SU-DHL-6 (cell line): ENCODE measurements around the gene PPARG.

Experiments used
- EZH2phosphoT487 ChIP-seq: fragments of 200-600 bp; sonication (generic), shearing (Covaris generic); conservative IDR thresholded peaks from 2 replicates; pipeline ENCODE4 v1.6.1; 2018; ENCODE audit warnings: mild to moderate bottlenecking, antibody characterized with exemption, low read length, moderate library complexity, mixed read lengths
- TF ChIP-seq, protein P1 (sequence below): fragments of 200-600 bp; sonication (generic); IDR thresholded peaks from one replicate; pipeline ENCODE4 v1.5.1; 2017; ENCODE audit warnings: antibody characterized with exemption, mild to moderate bottlenecking, low read length, moderate library complexity; ENCODE audit not compliant: insufficient read depth, poor library complexity, severe bottlenecking

DNA sequence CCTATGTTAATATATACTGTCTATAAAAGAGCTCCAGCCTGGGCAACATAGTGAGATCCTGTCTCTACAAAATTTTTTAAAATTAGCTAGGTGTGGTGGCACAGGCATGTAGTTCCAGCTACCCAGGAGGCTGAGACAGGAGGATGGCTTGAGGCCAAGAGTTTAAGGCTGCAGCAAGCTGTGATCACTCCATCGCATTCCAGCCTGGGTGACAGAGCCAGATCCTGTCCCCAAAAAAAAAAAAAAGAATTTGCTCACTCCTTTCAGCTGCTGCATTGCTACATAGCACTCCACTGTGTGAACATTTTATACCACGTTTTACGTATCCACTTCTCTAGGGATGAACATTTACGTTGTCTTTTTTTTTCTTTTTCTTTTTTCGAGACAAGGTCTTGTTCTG, 189.5 kb downstream of the PPARG start:
- TF ChIP-seq, protein P1, sequence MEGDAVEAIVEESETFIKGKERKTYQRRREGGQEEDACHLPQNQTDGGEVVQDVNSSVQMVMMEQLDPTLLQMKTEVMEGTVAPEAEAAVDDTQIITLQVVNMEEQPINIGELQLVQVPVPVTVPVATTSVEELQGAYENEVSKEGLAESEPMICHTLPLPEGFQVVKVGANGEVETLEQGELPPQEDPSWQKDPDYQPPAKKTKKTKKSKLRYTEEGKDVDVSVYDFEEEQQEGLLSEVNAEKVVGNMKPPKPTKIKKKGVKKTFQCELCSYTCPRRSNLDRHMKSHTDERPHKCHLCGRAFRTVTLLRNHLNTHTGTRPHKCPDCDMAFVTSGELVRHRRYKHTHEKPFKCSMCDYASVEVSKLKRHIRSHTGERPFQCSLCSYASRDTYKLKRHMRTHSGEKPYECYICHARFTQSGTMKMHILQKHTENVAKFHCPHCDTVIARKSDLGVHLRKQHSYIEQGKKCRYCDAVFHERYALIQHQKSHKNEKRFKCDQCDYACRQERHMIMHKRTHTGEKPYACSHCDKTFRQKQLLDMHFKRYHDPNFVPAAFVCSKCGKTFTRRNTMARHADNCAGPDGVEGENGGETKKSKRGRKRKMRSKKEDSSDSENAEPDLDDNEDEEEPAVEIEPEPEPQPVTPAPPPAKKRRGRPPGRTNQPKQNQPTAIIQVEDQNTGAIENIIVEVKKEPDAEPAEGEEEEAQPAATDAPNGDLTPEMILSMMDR: no peak
- no peak for TF ChIP-seq EZH2phosphoT487
